HG03439 (cell line): ENCODE measurements around the gene STARD13.

Experiments used
- ATAC-seq: cut with Tn5 transposase; IDR thresholded peaks from one replicate; pipeline ENCODE4 v1.9.1; 2021; ENCODE audit warnings: mild to moderate bottlenecking, moderate library complexity; ENCODE audit not compliant: unreplicated experiment

STARD13 gene

DNA sequence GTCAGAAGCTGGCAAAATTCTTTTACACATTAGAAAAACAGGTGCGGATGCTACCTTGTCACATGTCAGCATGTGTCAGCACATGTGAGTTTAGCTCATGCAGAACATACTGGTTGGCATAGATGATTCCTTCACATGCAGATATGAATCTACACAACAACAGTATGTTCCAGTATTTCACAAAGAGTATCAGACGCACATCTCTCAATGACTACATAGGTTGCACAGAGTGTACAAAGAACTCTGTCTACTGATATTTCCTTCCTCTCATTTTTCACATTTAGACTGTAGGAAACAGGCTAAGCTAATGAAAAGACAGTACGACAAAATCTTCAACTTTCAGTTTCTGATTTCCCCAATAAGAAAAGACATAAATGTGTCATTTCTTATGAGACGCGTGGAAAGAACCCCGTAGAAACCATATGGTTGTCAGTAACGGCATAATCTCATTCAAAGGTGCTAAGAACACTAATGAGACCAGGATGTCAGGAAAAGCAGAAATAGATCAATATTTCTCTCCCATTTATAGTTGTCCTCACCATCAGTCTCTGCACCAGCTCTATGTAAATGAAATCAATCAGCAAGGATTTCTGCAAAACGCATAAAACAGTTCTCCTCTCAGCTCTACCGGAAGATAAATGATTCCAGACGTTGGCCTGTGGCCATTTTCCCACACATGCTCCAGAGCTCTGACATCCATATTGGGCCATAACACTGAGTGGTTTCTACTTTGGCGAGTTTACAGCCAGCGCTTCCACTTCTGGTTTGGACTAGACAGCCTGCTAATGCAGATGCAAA is 81.2 kb downstream of the STARD13 start:
- no peak for ATAC-seq

GRCh38 chr13:33202644-33203169 is 82.8 kb downstream of the STARD13 start:
- no peak for ATAC-seq

GRCh38 chr13:33201659-33202058 is 83.9 kb downstream of the STARD13 start:
- no peak for ATAC-seq

- ATAC-seq = no peak
These were observed 86.2 kb downstream of the STARD13 start for GRCh38 chr13:33199289-33199850.

DNA sequence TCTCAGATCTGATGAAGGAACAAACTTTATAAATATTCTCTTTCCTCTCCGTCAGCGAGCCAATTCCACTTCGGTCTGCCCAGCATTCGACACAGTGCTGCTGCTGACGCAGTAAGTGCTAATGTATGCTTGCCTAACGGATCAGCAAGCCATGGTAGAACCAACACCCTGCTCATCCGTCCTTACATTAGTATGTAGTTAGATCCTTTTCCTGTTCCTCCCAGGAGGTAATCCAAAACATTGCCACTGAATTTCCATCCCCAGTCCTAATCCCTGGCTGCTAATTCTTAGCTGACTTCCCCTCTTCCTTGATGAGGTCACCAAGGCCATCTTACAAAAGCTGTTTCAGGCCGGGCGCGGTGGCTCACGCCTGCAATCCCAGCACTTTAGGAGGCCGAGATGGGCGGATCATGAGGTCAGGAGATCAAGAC is 88.0 kb downstream of the STARD13 start:
- ATAC-seq = no peak

DNA sequence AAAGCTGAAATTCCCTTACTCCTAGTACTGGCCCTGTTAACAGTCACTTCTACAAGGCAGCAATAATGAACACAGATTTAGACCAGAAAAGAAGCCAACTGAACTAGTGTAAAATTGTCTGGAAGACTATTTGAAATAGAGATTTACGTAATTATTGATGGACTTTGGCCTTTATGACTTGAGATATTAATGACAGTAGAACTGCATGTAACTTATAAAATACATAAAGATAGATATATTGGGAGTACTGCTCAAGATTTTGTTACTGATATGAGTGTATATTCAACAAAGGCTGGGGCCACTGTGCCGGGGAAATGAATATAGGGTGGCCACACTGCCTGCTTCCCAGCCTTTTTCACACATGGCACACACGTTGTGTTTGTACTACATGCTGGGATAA is 88.8 kb downstream of the STARD13 start:
- no peak for ATAC-seq

GRCh38 chr13:33195693-33196464 is 89.7 kb downstream of the STARD13 start:
- ATAC-seq = no peak

GRCh38 chr13:33194820-33195692 is 90.5 kb downstream of the STARD13 start:
- ATAC-seq = peak; percentile 81

- ATAC-seq = no peak
These were observed 92.1 kb downstream of the STARD13 start for GRCh38 chr13:33193428-33193974.

GRCh38 chr13:33191425-33192210 is 93.9 kb downstream of the STARD13 start:
- no peak for ATAC-seq

DNA sequence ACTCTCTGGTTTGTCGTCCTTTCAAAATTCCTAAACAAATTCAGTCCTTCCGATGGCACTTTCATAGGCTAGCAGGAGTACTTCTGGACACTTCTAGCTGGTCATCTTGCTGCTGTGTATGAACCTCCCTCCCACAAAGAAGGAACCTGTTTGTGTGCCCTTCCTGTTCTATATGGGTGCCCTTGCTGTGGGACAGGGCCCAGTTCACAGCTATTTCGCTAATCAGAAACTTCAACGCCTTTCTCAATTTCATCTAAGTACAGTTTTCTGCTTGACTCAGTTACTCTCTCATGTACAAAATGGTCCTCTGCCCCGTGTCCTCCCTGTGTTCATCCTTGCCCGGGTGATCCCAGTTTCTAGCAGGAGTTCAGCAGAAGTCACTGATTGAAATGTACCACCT is 96.1 kb downstream of the STARD13 start:
- ATAC-seq = no peak

GRCh38 chr13:33188093-33188882 is 97.3 kb downstream of the STARD13 start:
- peak; percentile 67 for ATAC-seq

GRCh38 chr13:33186861-33187291 is 98.7 kb downstream of the STARD13 start:
- ATAC-seq = no peak

DNA sequence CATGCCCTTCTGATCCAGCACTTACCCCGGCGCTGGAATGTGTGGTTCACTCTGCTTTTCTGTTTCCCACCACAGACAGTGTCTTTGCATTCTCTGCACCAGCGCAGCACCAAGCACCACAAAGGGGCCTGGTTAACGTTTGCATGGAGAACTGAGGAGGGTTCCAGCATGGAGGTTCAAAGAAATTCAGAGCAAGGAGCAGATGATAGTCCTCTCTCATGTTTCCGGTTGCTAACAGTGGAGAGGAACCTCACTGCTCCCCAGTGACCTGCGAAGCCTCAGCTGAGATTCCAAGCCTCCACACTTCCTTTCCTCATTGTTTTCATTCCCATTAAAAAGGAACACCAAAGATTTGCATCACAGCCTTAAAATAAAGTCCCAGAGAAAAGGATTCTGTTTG is 99.7 kb downstream of the STARD13 start:
- no peak for ATAC-seq

DNA sequence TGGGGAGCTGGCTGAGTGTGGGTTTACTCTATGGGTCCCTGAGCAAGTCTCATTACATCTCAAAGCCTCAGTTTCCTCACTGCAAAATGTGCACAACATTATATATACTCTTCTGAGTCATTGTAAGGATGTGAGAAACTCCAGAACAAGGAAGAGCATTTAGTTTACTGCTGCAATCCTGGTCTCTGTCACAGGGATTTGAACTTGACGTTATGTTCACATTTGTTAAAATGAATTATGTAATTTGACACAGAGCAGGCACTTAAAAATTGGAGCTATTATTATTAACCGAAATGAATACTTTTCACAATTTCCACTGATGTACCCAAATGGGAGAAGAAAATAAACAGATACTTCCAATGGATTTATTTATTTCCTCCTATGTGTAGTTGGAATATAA is 101.0 kb downstream of the STARD13 start:
- ATAC-seq = no peak

- ATAC-seq = no peak
These were observed 101.5 kb downstream of the STARD13 start for GRCh38 chr13:33184112-33184490.

DNA sequence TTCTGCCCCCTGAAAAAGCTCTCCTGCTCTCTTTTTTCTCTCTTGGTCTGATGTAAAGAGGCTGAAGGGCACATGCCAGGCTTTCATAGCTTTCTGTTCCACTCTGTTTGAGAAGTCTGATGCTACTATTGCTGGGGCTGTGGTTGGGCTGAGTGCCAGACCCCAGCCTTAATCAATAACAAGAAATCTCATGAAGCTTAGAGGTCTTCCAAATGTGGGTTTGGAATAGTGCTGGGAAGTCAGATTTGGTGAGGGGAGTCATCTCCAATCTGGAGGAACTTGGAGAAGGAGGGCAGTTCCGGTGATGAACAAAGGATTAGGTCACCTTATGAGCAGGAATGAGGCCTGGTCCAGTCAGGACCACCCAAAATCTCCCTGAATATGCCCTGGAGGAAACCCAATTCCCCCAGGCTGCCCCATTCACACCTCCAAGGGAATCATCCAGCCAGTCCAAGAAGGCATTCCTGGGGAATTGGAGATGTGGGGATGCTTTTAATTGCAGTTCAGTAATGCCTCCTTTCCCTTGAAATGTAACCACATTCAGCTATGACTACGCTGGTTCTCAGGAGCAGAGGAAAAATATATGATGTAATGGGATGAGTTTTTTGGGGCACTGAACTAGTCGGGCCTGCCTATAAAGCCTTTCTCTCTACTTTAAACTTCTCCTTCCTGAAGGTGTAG is 102.0 kb downstream of the STARD13 start:
- ATAC-seq = no peak

GRCh38 chr13:33182729-33183128 is 102.8 kb downstream of the STARD13 start:
- no peak for ATAC-seq
